GM19025 (cell line): ENCODE measurements around the gene DNTT.

Source experiments
- ATAC-seq: cut with Tn5 transposase; IDR thresholded peaks from one replicate; pipeline ENCODE4 v1.9.1; 2021; ENCODE audit warnings: mild to moderate bottlenecking, low read depth, moderate library complexity; ENCODE audit not compliant: unreplicated experiment

The DNTT gene

GRCh38 chr10:96275685-96276418, 28.4 kb upstream of the DNTT start:
- ATAC-seq: no peak

GRCh38 chr10:96276426-96276825, 27.8 kb upstream of the DNTT start:
- no peak for ATAC-seq

GRCh38 chr10:96276831-96277230, 27.4 kb upstream of the DNTT start:
- no peak for ATAC-seq

GRCh38 chr10:96279191-96279641, 25.0 kb upstream of the DNTT start:
- ATAC-seq: no peak

GRCh38 chr10:96280859-96281258, 23.4 kb upstream of the DNTT start:
- ATAC-seq: no peak

- no peak for ATAC-seq
Observed at GRCh38 chr10:96281444-96282029, 22.7 kb upstream of the DNTT start.

- ATAC-seq: no peak
Observed at GRCh38 chr10:96283351-96283750, 20.9 kb upstream of the DNTT start.

GRCh38 chr10:96283756-96284155, 20.5 kb upstream of the DNTT start:
- no peak for ATAC-seq

- ATAC-seq: no peak
Observed at GRCh38 chr10:96285331-96285752, 18.9 kb upstream of the DNTT start.

- ATAC-seq: peak; percentile 64
Observed at GRCh38 chr10:96287392-96288105, 16.7 kb upstream of the DNTT start.

- ATAC-seq: peak; percentile 44
Observed at GRCh38 chr10:96288151-96288621, 16.0 kb upstream of the DNTT start.

GRCh38 chr10:96289218-96289910, 14.9 kb upstream of the DNTT start:
- ATAC-seq: no peak

GRCh38 chr10:96290368-96291133, 13.7 kb upstream of the DNTT start:
- peak; percentile 28 for ATAC-seq

GRCh38 chr10:96292971-96293920, 11.0 kb upstream of the DNTT start:
- peak; percentile 41 for ATAC-seq

GRCh38 chr10:96295475-96295874, 8.8 kb upstream of the DNTT start:
- ATAC-seq: no peak

GRCh38 chr10:96297486-96297885, 6.7 kb upstream of the DNTT start:
- no peak for ATAC-seq

- ATAC-seq: no peak
Observed at GRCh38 chr10:96298362-96298761, 5.9 kb upstream of the DNTT start.

- ATAC-seq: no peak
Observed at GRCh38 chr10:96299383-96299782, 4.9 kb upstream of the DNTT start.

- no peak for ATAC-seq
Observed at GRCh38 chr10:96301616-96302015, 2.6 kb upstream of the DNTT start.
